Measurements from ENCODE around the gene BOD1. TPM values are rescaled to one million over a fixed set of nuclear protein-coding genes. Genes with fewer than 3 reads are reported as not detected.
A peak's percentile ranks its signal among the peaks of the same experiment; 100 is the strongest.

The BOD1 gene
- total and polyA plus RNA-seq, 9 of the 15 experiments (the other 6 are each of a cell fraction or from before 2014, with no cell fraction given): 10.1 to 31.6 (median 22.6) TPM

DNA sequence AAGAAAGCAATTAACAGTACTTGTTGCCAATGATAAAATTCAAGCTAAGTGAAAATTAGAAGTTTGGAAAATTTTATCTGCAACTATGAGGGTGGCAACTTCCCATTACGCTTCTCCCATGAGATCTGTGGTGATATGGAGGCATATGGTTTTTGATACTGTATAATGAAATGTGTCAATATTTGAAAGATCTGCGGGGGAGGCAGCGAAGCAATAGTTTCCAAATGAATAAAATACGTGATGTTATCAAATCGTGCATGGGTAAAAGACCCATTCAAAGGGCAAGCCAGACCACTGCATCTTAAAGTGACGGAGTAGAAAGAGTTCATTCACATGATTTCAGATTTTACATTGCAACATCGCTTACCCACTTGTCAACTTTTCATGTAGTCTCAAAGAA is 20.9 kb upstream of the BOD1 start:
- DNase-seq (ENCODE audit: extremely low read depth in 1 of 4, low spot score in 3 of 4) (no peak), ATAC-seq (no peak), FAIRE-seq (peak; percentile 65)
- H3K9ac ChIP-seq (ENCODE audit: insufficient read depth in 1 of 2, low read depth in 2 of 2, low read length in 2 of 2): no peak overlapping the region
- POLR2A ChIA-PET: interaction anchor here (1.8 kb wide), 1 partner anchor 253 kb away, joined by 7 read pairs; no protein-coding TSS in a partner anchor
- H3K36me3 ChIP-seq (ENCODE audit: control insufficient read depth, insufficient read depth, low read length): no peaks in the 10 kb centered on the region
- no peaks in the 10 kb centered on the region for H3K4me1 ChIP-seq (replicated peaks in 1 of 2; ENCODE audit: control insufficient read depth in 2 of 2, insufficient read depth in 2 of 2, low read length in 2 of 2)
- H3K27me3 ChIP-seq (ENCODE audit: control insufficient read depth in 2 of 2, insufficient read depth in 2 of 2, low read length in 2 of 2): peaks cover 0 to 9% of the 10 kb centered on the region in 2 experiments; a peak in 1 of 5 replicates
- H2AFZ ChIP-seq (ENCODE audit: low read depth, low read length): no peak overlapping the region
- H3K79me2 ChIP-seq (ENCODE audit: control insufficient read depth, insufficient read depth, low read length): no peaks in the 10 kb centered on the region
- no peaks in the 10 kb centered on the region for H3K9me1 ChIP-seq (ENCODE audit: control insufficient read depth, insufficient read depth, low read length)
- intact Hi-C loops (cut with micrococcal nuclease): no loop called here
- BruUV-seq (replicated peaks): no TSS peak
- H4K20me1 ChIP-seq (replicated peaks; ENCODE audit: control insufficient read depth, insufficient read depth, low read length): no peaks in the 10 kb centered on the region
- in situ Hi-C loops (cut with MboI): no loop called here
- H3K9me3 ChIP-seq (replicated peaks; ENCODE audit: control insufficient read depth, insufficient read depth, low read depth, low read length): no peaks in the 10 kb centered on the region
- H3K27ac ChIP-seq (ENCODE audit: extremely low read depth, low read depth, low read length): no peak overlapping the region
- no peak overlapping the region for H3K4me2 ChIP-seq (ENCODE audit: insufficient read depth, low read length)
- CTCF ChIA-PET (ENCODE audit: low intra/inter-chr PET ratio): no interaction called here
- WGBS (ENCODE audit: insufficient coverage, low coverage, missing lambda C conversion rate): 47% methylated on average over 7 of the region's 7 CpGs
- no peak for TF ChIP-seq XRCC5 (IDR thresholded peaks at IDR 0.05; ENCODE audit: low read depth, low read length)
- TF ChIP-seq E2F3 (CRISPR knock-in tag; IDR thresholded peaks at IDR 0.05): no peak
- TF ChIP-seq KAT8 (IDR thresholded peaks at IDR 0.05; ENCODE audit: low read depth): no peak
- no peak for TF ChIP-seq MEF2A (IDR thresholded peaks at IDR 0.05; ENCODE audit: control insufficient read depth, low read depth, low read length)
- no peak for TF ChIP-seq ZNF146 (CRISPR knock-in tag; IDR thresholded peaks at IDR 0.05; ENCODE audit: unreplicated experiment)
- TF ChIP-seq ZNF41 (CRISPR knock-in tag; conservative IDR thresholded peaks at IDR 0.05): no peak
- no peak for TF ChIP-seq ZNF354B (CRISPR knock-in tag; IDR thresholded peaks at IDR 0.05)
- no peak for TF ChIP-seq ZNF584 (CRISPR knock-in tag; IDR thresholded peaks at IDR 0.05; ENCODE audit: low read depth)
- no peak for TF ChIP-seq ZBTB1 (CRISPR knock-in tag; IDR thresholded peaks at IDR 0.05; ENCODE audit: borderline replicate concordance, low read depth)
- TF ChIP-seq XRCC4 (IDR thresholded peaks at IDR 0.05; ENCODE audit: extremely low read depth, insufficient read depth, insufficient read length): no peak
- no peak for TF ChIP-seq ZFPM2 (CRISPR knock-in tag; IDR thresholded peaks at IDR 0.05)
- TF ChIP-seq BRCA1 (IDR thresholded peaks at IDR 0.05): no peak
- TF ChIP-seq BRCA1 (CRISPR knock-in tag; IDR thresholded peaks at IDR 0.05): no peak
- no peak for TF ChIP-seq NR2F6 (CRISPR knock-in tag; IDR thresholded peaks at IDR 0.05)
- TF ChIP-seq CLOCK (CRISPR knock-in tag; IDR thresholded peaks at IDR 0.05; ENCODE audit: borderline replicate concordance): no peak
- H3K4me3 ChIP-seq: no peak overlapping the region

Measured in K562 (cell line).